Measurements from ENCODE around the gene TMEM238. TPM values are rescaled to one million over a fixed set of nuclear protein-coding genes. Genes with fewer than 3 reads are reported as not detected.
"Not testable (repeated sequence)": the region's sequence is repeated elsewhere in the genome, so short reads cannot be mapped to it uniquely, and the experiment has no call there.

The TMEM238 gene, protein sequence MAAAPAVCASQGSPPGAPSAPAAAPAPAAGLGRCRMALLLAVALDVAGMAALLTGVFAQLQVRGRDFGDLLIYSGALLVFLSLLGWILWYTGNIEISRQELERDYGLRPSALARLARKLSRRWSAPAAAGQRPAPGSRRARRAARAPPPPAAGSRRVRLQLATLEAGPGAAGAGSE
- total RNA-seq = 1 to 10 TPM; 5.9 to 6.3 TPM

DNA sequence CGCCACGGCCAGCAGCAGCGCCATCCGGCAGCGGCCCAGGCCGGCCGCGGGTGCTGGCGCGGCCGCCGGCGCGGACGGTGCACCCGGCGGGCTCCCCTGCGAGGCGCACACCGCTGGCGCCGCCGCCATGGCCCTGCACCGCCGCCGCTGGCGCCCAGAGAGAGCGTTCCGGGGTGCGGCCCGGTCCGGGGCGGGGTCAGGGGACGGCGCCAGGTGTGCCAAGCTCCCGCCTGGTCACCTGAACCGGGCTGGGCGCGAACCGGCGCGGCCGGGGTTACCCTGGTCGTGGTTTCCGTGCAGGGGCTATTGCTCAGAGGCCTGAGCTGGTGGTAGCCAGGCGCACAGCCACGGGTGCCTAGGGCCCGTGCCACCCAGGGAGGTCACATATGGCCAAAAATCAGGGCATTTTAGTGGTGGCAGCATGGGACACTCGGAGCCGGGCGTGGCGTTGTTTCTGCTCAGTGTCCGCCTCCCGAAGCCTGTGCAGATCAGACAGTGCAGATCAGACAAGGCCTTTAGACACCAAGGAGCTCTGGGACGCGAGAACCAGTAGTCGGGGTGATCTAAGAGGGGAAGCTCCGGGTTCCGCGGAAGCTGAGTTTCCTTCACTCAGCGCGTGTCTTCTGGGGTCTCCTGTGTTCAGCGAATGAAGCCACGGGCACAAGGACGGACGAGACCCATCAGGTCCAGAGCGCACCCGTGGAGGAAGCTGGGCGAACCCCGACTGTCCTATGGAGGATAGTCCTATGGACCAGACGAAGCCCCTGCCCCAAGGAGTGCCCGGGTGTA is at the start of gene TMEM238:
TMEM238 (minus strand) TSS at position 162 of the 789 bp plus-strand sequence; CDS start at position 129, 33 bp downstream.
- no peaks in the 10 kb centered on the region for H3K27me3 Mint-ChIP-seq
- DNase-seq (peak; percentile 67), ATAC-seq (no peak)
- no peaks in the 10 kb centered on the region for H3K9me3 Mint-ChIP-seq (ENCODE audit: low read depth)
- H3K36me3 Mint-ChIP-seq (ENCODE audit: low read depth) = peaks cover 51% of the 10 kb centered on the region
- POLR2A ChIA-PET = interaction anchor here (0.8 to 3.1 kb wide), 8 partner anchors 9 to 270 kb away, joined by 3 to 19 read pairs (median 4); partner anchors contain the start of genes ISOC2, KMT5C, PPP6R1 and U2AF2
- H3K4me3 Mint-ChIP-seq = peak within 1 kb of the TSS; percentile 89
- H3K27ac Mint-ChIP-seq = peak within 1 kb of the TSS; percentile 98
- H3K4me1 Mint-ChIP-seq = peaks cover 42% of the 10 kb centered on the region
- intact Hi-C loops (cut with DNase I, micrococcal nuclease) = loop anchor here (1.0 to 10.0 kb wide), 5 partner anchors 130 to 1194 kb away; partner anchors contain the start of genes PPP1R12C (in 1 of the 2), TSEN34 (in 1 of the 2) and ZNF787 (in 1 of the 2)
- CTCF ChIA-PET = interaction anchor here (0.6 to 1.7 kb wide), 9 partner anchors 13 to 270 kb away, joined by 3 to 10 read pairs (median 3); partner anchors contain the start of gene KMT5C

DNA sequence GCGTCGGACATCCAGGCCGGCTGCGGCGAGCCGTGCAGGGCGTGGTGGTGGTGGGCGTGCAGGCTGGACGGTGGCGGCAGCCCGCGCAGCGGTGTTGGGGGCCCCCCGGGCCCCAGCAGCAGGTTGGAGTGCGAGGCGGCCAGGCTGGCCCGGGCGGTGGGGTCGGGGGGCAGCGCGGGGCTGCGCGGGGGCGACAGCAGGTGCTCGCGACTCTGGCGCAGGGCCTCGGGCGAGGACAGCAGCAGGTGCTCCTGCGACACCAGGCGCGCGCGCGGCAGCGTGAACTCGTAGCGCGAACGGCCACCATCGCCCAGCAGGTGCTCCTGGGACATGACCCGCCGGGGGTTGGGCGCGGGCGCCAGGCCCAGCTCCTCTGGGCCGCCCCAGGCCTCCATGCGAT is 49.2 kb upstream of the TMEM238 start:
- no peak for ATAC-seq

DNA sequence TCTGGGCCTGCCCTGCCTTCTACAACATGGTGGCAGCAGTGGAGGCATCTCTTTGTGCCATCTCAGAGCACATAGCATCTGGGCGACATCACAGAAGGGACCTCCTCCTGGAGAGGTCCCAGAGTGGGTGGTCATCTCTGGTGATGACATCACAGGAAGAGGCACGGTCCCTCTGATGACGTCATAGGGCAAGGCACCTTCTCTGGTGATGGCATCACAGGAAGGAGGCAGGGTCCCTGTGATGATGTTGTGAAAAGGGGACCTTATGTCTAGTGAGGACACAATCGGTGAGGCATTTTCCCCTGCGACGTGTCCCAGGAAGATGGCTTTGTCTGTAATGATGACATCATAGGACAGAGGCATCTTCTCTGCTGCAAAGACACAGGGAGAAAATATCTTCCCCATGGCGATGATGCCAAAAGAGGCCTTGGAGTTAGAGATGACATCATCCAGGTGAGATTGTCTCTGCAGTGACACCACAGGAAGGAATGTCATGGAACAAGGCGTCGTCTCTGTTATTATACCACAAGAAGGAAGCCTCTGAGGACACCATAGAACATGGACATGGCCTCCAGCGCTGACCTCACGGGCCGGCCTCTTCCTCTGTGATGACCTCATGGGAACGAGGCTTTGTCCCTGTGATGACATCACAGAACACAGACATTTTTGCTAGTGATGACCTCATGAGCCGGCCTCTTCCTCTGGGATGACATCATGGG is 48.3 kb upstream of the TMEM238 start:
- Mint-ChIP-seq H3K4me1 (no peaks in the 10 kb centered on the region), H3K27ac (no peak overlapping the region), H3K9me3 (ENCODE audit: low read depth) (no peaks in the 10 kb centered on the region), H3K36me3 (ENCODE audit: low read depth) (no peaks in the 10 kb centered on the region), H3K4me3 (no peak overlapping the region), H3K27me3 (peaks cover 31% of the 10 kb centered on the region)
- intact Hi-C loops (cut with DNase I, micrococcal nuclease) = no loop called here
- POLR2A ChIA-PET = no interaction called here
- no peak for ATAC-seq
- CTCF ChIA-PET = no interaction called here
- no peak for DNase-seq

More for the DNA sequence above, 49.2 kb upstream of the TMEM238 start:
- H3K9me3 Mint-ChIP-seq (ENCODE audit: low read depth) = no peaks in the 10 kb centered on the region
- intact Hi-C loops (cut with DNase I, micrococcal nuclease) = no loop called here
- H3K27me3 Mint-ChIP-seq = peaks cover 33% of the 10 kb centered on the region
- CTCF ChIA-PET = interaction anchor here (0.7 kb wide), 1 partner anchor 21 kb away, joined by 3 read pairs; no protein-coding TSS in a partner anchor
- no peaks in the 10 kb centered on the region for H3K4me1 Mint-ChIP-seq
- no peak overlapping the region for H3K27ac Mint-ChIP-seq
- DNase-seq = no peak
- H3K36me3 Mint-ChIP-seq (ENCODE audit: low read depth) = no peaks in the 10 kb centered on the region
- POLR2A ChIA-PET = no interaction called here
- no peak overlapping the region for H3K4me3 Mint-ChIP-seq

DNA sequence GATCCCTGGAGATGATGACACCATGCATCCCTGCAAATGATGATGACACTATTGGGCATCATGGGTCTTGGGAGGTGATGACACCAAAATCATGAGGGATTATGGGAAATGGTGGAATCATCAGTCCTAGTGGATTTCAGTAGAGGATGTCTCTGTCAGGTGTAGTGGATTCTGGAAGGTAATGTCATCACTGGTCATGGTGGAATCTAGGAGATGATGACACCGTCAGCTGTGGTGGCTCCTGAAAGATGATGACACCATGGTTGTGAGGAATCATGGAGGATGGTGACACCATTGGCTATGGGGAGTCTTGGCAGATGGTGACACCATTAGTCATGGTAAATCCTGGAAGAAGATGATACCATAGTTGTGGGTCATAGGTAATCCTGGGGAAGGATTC is 47.1 kb upstream of the TMEM238 start:
- Mint-ChIP-seq H3K4me3 (no peak overlapping the region), H3K36me3 (ENCODE audit: low read depth) (no peaks in the 10 kb centered on the region), H3K27ac (no peak overlapping the region), H3K9me3 (ENCODE audit: low read depth) (no peaks in the 10 kb centered on the region), H3K27me3 (peaks cover 21% of the 10 kb centered on the region), H3K4me1 (no peaks in the 10 kb centered on the region)
- CTCF ChIA-PET = interaction anchor here (0.8 kb wide), 1 partner anchor 872 kb away, joined by 3 read pairs; no protein-coding TSS in a partner anchor
- no peak for ATAC-seq
- DNase-seq = no peak
- intact Hi-C loops (cut with DNase I, micrococcal nuclease) = no loop called here
- POLR2A ChIA-PET = no interaction called here

DNA sequence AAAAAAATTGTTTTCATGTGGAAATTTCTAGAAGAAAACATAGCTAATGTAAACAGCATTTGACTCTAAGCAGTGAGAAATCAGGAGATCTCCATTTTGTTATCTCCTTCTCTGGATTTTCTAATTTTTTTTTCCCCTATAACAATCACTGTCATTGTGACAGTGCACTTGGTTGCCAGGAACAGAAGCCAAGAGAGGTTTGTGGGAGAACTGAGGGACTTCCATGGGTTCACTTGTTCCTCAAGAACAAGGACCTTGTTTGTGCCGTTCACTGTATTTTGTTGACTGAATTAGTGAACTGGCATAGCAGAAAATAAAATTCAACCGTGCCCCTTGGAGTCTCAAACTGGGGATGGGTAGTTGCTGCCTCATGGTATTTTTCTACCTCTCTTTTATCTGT is 42.0 kb upstream of the TMEM238 start:
- no peak overlapping the region for H3K4me3 Mint-ChIP-seq
- CTCF ChIA-PET = no interaction called here

DNA sequence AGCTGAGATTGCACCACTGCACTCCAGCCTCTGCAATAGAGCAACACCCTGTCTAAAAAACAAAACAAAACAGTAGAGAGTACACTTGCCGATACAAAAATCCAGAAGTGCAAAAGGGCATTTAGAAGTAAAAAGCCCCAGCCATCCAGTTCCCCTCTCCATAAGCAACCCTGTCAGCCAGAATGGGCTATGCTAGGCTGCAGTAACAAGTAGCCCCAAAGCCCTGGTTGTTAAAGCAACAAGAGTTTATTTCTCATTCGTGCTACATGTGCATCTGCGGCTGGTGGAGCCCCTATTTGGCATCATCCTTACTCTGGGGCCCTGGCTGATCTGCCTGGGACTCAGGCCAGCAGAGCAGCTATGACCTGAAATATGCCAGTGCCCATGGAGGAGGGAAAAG is 40.4 kb upstream of the TMEM238 start:
- Mint-ChIP-seq H3K27ac (no peak overlapping the region), H3K36me3 (ENCODE audit: low read depth) (no peaks in the 10 kb centered on the region), H3K9me3 (ENCODE audit: low read depth) (no peaks in the 10 kb centered on the region), H3K4me1 (peaks cover 10% of the 10 kb centered on the region), H3K27me3 (no peaks in the 10 kb centered on the region), H3K4me3 (no peak overlapping the region)
- DNase-seq (no peak), ATAC-seq (no peak)
- ChIA-PET POLR2A (no interaction called here), CTCF (no interaction called here)
- intact Hi-C loops (cut with DNase I, micrococcal nuclease) = no loop called here

More for the DNA sequence above, 42.0 kb upstream of the TMEM238 start:
- H3K27me3 Mint-ChIP-seq = peaks cover 8% of the 10 kb centered on the region
- intact Hi-C loops (cut with DNase I, micrococcal nuclease) = no loop called here
- POLR2A ChIA-PET = no interaction called here
- H3K36me3 Mint-ChIP-seq (ENCODE audit: low read depth) = no peaks in the 10 kb centered on the region
- ATAC-seq = no peak
- no peaks in the 10 kb centered on the region for H3K9me3 Mint-ChIP-seq (ENCODE audit: low read depth)
- DNase-seq = no peak
- peaks cover 10% of the 10 kb centered on the region for H3K4me1 Mint-ChIP-seq
- no peak overlapping the region for H3K27ac Mint-ChIP-seq

DNA sequence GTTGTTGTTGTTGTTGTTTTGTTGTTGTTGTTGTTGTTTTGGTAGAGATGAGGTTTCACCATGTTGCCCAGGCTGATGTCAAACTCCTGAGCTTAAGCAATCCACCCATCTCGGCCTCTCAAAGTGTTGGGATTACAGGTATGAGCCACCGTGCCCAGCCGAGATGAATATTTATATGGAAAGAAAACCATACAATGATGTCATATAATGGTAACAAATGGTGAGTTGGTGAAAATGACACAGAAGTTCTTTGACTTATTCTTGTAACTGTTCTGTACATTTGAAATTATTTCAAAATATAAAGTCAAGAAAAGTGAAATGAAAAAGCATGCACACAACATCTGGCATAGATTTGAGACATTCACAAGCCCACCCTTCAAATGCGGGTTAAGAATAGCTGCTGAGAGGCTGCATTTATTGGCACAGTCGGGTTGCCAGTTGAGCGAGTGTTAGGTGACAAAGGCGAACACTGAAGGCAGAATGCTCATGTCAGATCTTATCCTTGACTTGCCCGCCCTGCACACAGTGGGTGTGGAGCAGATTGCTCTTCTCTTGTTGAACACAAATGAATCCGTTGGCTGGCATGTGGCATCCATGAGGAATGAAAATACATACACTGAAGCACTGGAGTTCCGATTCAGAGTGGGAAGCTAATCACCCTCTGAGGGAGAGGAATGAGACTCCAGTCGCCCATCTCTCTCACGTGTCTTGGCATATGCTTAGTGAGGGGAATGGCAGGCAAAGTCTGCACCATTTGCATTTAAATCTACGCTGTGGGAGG is 39.3 kb upstream of the TMEM238 start:
- Mint-ChIP-seq H3K9me3 (ENCODE audit: low read depth) (no peaks in the 10 kb centered on the region), H3K36me3 (ENCODE audit: low read depth) (no peaks in the 10 kb centered on the region), H3K4me1 (peaks cover 10% of the 10 kb centered on the region), H3K4me3 (no peak overlapping the region), H3K27me3 (no peaks in the 10 kb centered on the region), H3K27ac (no peak overlapping the region)
- intact Hi-C loops (cut with DNase I, micrococcal nuclease) = no loop called here
- DNase-seq (no peak), ATAC-seq (no peak)
- POLR2A ChIA-PET = no interaction called here
- CTCF ChIA-PET = interaction anchor here (1.0 kb wide), 1 partner anchor 80 kb away, joined by 3 read pairs; no protein-coding TSS in a partner anchor

DNA sequence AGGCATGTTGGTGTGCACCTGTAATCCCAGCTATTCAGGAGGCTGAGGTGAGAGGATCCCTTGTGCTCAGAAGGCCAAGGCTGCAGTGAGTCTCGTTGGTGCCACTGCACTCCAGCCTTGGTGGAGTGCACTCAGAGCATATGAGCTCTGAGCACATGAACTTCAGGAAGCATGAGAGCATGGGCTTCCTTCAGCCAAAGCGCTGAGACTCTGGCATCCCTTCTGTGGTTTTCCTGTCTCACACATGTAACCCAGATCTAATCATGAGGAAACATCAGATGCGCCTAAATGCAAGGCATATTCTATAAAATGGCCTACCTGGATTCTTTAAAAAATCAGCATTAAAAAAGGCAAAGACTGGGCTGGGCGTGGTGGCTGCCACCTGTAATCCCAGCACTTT is 37.2 kb upstream of the TMEM238 start:
- H3K4me1 Mint-ChIP-seq = peaks cover 14% of the 10 kb centered on the region
- ATAC-seq; H3K27me3 Mint-ChIP-seq; DNase-seq; intact Hi-C loops (cut with DNase I, micrococcal nuclease); H3K27ac Mint-ChIP-seq; POLR2A ChIA-PET; H3K4me3 Mint-ChIP-seq; H3K36me3 Mint-ChIP-seq (ENCODE audit: low read depth); H3K9me3 Mint-ChIP-seq (ENCODE audit: low read depth): not testable (repeated sequence)
- CTCF ChIA-PET = interaction anchor here (0.6 to 0.7 kb wide), 2 partner anchors 185 to 447 kb away, joined by 3 read pairs; no protein-coding TSS in a partner anchor

DNA sequence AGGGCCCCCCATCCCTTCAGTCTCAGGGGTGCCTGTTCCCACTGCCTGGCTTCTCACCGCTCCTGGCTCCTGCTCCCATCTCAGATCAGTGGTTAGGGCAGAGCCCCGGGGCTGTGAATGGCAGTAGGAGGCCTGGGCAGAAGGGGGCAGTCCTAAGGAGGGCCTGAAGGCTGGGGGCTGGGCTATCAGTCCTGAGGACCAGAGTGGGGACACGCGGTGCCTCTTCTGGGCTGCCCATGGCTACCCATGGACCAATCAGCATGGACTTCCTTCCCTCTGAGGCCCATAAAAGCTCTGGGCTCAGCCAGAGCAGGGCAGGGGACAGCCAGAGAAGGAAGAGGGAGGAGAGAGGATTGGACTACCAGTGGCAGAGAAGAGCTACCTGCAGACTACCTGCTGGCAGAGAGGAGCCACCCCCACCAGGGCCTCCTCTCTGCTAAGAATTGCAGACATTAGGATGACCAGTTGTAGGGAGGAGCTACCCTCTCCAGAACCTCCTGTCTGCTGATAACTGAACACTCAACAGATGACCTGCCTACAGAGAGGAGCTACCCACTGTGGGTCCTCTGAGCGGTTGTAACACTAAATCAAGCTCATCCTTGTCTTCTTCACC is 35.6 kb upstream of the TMEM238 start:
- intact Hi-C loops (cut with DNase I, micrococcal nuclease) = loop anchor here (2.0 kb wide), 2 partner anchors 207 to 279 kb away; no protein-coding TSS in a partner anchor
- no peak for DNase-seq
- Mint-ChIP-seq H3K27me3 (no peaks in the 10 kb centered on the region), H3K36me3 (ENCODE audit: low read depth) (no peaks in the 10 kb centered on the region), H3K27ac (no peak overlapping the region), H3K9me3 (ENCODE audit: low read depth) (no peaks in the 10 kb centered on the region), H3K4me1 (peaks cover 14% of the 10 kb centered on the region), H3K4me3 (no peak overlapping the region)
- no peak for ATAC-seq
- ChIA-PET CTCF (interaction anchor here (0.5 to 3.0 kb wide), 4 partner anchors 12 to 117 kb away, joined by 3 to 13 read pairs (median 4); partner anchors contain the start of gene UBE2S), POLR2A (no interaction called here)

DNA sequence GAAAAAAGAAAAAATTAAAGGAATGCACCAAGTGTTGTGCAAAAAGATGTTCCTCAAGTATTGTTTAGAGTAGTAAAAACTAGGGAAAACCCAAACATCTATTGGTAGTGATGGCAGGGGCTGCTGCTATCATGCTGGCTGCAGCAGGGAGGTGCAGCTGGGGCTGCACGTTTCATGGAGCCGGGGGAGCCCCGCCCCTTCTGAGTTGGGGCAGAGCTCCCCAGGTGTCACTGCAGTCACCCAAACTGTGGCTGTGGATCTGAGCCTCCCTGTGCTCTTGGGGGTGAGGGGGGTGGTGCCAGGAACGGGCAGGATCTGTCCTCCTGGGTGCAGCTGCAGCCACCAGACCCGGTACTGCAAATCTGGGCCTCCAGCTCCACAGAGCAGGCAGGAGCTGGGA is 35.0 kb upstream of the TMEM238 start:
- no peak for DNase-seq
- Mint-ChIP-seq H3K4me1 (peaks cover 14% of the 10 kb centered on the region), H3K4me3 (no peak overlapping the region), H3K27me3 (no peaks in the 10 kb centered on the region), H3K27ac (no peak overlapping the region), H3K9me3 (ENCODE audit: low read depth) (no peaks in the 10 kb centered on the region), H3K36me3 (ENCODE audit: low read depth) (no peaks in the 10 kb centered on the region)
- intact Hi-C loops (cut with DNase I, micrococcal nuclease) = loop anchor here (2.0 kb wide), 2 partner anchors 206 to 278 kb away; no protein-coding TSS in a partner anchor
- ChIA-PET CTCF (interaction anchor here (0.8 to 3.0 kb wide), 4 partner anchors 21 to 351 kb away, joined by 3 to 13 read pairs (median 4); no protein-coding TSS in a partner anchor), POLR2A (no interaction called here)
- no peak for ATAC-seq

Data from activated CD4-positive, alpha-beta T cell treated with anti-CD3 and anti-CD28 coated beads for 36 hours (primary cell).